DLD1 (cell line): ENCODE measurements around the gene GLG1.

ENCODE experiments used
- in situ Hi-C: cut with HindIII; loops from 2 replicates; pipeline ENCODE4 v1.10.0; 2017; ENCODE audit warnings: low sequenced_read_pairs

Gene GLG1

GRCh38 chr16:74611721-74612120, 4.8 kb upstream of the GLG1 start:
- in situ Hi-C loops: no loop called here

GRCh38 chr16:74608944-74609343, 2.0 kb upstream of the GLG1 start:
- in situ Hi-C loops: no loop called here

- in situ Hi-C loops: no loop called here
Measured at GRCh38 chr16:74608381-74608780, 1.5 kb upstream of the GLG1 start.

- in situ Hi-C loops: no loop called here
Measured at GRCh38 chr16:74607962-74608356, 1.0 kb upstream of the GLG1 start.

- in situ Hi-C loops: no loop called here
Measured at GRCh38 chr16:74607310-74607961, 522 bp upstream of the GLG1 start.

- in situ Hi-C loops: no loop called here
Measured at GRCh38 chr16:74605746-74606520, 981 bp downstream of the GLG1 start.

- in situ Hi-C loops: no loop called here
Measured at GRCh38 chr16:74605332-74605731, 1.6 kb downstream of the GLG1 start.

GRCh38 chr16:74603848-74604247, 3.1 kb downstream of the GLG1 start:
- in situ Hi-C loops: no loop called here

- in situ Hi-C loops: no loop called here
Measured at GRCh38 chr16:74601126-74601871, 5.6 kb downstream of the GLG1 start.

- in situ Hi-C loops: no loop called here
Measured at GRCh38 chr16:74596586-74596985, 10.3 kb downstream of the GLG1 start.

- in situ Hi-C loops: no loop called here
Measured at GRCh38 chr16:74592847-74593246, 14.1 kb downstream of the GLG1 start.

GRCh38 chr16:74591876-74592650, 14.9 kb downstream of the GLG1 start:
- in situ Hi-C loops: no loop called here

- in situ Hi-C loops: no loop called here
Measured at GRCh38 chr16:74586948-74587347, 20.0 kb downstream of the GLG1 start.

- in situ Hi-C loops: no loop called here
Measured at GRCh38 chr16:74585846-74586443, 21.0 kb downstream of the GLG1 start.

GRCh38 chr16:74583926-74584666, 22.8 kb downstream of the GLG1 start:
- in situ Hi-C loops: no loop called here

- in situ Hi-C loops: no loop called here
Measured at GRCh38 chr16:74582970-74583369, 23.9 kb downstream of the GLG1 start.

GRCh38 chr16:74580833-74581232, 26.1 kb downstream of the GLG1 start:
- in situ Hi-C loops: no loop called here

GRCh38 chr16:74578838-74579237, 28.1 kb downstream of the GLG1 start:
- in situ Hi-C loops: no loop called here

- in situ Hi-C loops: no loop called here
Measured at GRCh38 chr16:74578433-74578832, 28.5 kb downstream of the GLG1 start.

GRCh38 chr16:74577882-74578366, 29.0 kb downstream of the GLG1 start:
- in situ Hi-C loops: no loop called here
